ENCODE results near the gene CELF2.

DNA sequence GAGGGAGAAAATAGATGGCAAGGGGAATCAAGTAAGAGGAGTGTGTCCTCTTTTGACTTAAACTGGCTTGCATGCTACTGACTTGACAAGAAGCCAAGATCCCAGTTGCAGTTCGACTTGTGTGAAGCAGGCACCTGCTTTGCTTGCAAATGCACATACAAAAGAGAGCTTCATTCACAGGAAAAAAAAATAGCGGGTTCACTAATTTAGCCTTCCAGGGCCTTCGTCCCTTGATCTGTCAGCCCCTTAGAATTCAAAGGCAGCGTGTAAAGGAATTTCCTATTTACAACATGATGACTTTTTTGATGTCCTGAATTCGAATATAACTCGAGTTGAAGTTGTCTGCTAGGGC, 192.1 kb downstream of the CELF2 start:
- TF ChIP-seq, protein P1, sequence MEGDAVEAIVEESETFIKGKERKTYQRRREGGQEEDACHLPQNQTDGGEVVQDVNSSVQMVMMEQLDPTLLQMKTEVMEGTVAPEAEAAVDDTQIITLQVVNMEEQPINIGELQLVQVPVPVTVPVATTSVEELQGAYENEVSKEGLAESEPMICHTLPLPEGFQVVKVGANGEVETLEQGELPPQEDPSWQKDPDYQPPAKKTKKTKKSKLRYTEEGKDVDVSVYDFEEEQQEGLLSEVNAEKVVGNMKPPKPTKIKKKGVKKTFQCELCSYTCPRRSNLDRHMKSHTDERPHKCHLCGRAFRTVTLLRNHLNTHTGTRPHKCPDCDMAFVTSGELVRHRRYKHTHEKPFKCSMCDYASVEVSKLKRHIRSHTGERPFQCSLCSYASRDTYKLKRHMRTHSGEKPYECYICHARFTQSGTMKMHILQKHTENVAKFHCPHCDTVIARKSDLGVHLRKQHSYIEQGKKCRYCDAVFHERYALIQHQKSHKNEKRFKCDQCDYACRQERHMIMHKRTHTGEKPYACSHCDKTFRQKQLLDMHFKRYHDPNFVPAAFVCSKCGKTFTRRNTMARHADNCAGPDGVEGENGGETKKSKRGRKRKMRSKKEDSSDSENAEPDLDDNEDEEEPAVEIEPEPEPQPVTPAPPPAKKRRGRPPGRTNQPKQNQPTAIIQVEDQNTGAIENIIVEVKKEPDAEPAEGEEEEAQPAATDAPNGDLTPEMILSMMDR (IDR thresholded peaks at IDR 0.05 in 4 of 5, conservative IDR thresholded peaks at IDR 0.05 in 1 of 5), result no peak
- no peak for TF ChIP-seq POLR2A (IDR thresholded peaks at IDR 0.05)
